Bronchus fibroblast of lung (primary cell): Measurements from ENCODE around the gene CLEC4C. TPM values are rescaled to one million over a fixed set of nuclear protein-coding genes. Genes with fewer than 3 reads are reported as not detected.

Experiments used
- total RNA-seq: library from RNA; depleted of rRNA; stranded (reverse); fragments of >200 nt; gene quantifications from 2 replicates; pipeline ENCODE4 v1.2.3, GENCODE V29; 2015

Gene CLEC4C, protein sequence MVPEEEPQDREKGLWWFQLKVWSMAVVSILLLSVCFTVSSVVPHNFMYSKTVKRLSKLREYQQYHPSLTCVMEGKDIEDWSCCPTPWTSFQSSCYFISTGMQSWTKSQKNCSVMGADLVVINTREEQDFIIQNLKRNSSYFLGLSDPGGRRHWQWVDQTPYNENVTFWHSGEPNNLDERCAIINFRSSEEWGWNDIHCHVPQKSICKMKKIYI
- total RNA-seq: not detected in 2 replicates

DNA sequence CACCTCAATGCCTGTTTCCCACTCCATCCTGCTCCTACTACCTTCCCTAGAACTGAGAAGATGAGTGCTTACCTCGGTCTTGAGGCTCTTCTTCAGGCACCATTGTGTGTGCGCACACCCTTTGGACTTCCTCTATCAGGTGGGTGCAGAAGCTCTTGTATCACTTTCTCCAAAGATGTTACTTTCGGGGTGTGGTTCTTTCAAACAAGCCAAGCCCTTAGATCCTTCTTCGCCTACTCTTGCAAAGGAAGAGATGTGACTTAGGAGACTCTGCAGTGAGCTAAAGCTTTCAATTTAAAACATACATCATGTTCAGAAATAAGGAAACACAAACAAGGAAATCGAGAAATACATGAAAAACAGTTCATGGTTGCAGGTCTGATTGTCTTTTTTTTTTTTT lies at the start of gene CLEC4C:
TSS of gene CLEC4C (minus strand) at position 130 of the 400 bp plus-strand sequence. CDS start at position 103, 27 bp downstream.

DNA sequence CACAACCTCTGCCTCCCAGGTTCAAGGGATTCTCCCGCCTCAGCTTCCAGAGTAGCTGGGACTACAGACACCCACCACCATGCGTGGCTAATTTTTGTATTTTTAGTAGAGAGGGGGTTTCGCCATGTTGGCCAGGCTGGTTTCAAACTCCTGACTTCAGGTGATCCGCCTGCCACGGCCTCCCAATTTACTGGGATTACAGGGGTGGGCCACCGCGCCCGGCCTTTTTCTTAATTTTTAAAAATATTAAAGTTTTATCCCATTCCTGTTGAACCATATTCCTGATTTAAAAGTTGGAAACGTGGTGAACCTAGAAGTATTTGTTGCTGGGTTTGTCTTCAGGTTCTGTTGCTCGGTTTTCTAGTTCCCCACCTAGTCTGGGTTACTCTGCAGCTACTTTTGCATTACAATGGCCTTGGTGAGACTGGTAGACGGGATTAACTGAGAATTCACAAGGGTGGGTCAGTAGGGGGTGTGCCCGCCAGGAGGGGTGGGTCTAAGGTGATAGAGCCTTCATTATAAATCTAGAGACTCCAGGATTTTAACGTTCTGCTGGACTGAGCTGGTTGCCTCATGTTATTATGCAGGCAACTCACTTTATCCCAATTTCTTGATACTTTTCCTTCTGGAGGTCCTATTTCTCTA lies 41.8 kb upstream of the CLEC4C start, which contains the start of gene NANOG:
TSS of gene NANOG (plus strand) at position 519 of the 645 bp plus-strand sequence. CDS start 213 bp downstream, outside the sequence.

DNA sequence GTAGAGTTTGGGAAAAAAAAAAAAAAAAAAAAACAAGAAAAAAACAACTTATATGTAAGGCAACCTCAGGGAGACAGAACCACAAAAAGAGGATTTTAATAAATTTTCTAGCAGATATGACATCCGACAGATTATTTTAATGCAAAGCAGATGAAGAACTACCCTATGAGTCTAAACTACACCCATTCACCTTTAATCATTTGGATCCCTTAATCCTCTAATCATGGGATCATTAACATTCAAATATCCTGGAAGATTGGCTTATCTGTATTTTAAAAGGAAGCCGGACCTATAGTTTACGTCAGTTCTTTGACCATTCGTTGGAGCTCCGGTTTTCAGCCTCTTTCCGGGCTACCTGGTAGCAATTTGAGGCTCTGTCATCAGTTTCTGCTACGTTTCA lies 36.0 kb downstream of the CLEC4C start, which contains the start of gene DPPA3:
TSS of gene DPPA3 (plus strand) at position 301 of the 400 bp plus-strand sequence. CDS start 138 bp downstream, outside the sequence.

DNA sequence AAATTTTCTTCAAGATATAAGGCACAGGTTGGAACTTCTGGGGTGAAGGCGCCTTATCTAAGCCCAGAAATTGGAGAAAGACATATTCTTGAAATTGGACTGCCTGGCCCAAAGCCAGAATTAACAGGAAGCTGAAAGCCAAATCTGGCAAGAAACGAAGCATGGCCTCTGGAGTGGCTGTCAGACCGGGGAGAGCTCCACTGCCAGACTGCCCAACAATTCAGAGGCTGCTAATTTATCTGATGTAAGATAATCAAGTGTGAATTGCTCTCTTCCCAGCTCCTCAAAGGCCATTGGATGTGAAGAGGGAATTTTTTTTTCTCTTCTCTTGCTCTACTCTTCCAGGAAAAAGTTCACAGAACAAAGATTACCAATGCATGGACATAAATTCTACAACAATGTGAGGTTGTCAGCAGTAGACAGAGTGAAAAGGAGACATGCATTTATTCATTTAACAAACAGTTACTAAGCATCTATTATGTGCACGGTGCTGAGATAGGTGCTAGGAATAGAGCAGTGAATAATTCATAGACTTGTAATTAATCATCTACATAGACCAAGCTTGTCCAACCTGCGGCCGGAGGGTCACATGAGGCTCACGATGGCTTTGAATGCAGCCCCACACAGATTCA lies 51.5 kb downstream of the CLEC4C start, which contains the start of gene GDF3:
TSS of gene GDF3 (minus strand) at position 210 of the 632 bp plus-strand sequence. CDS start at position 163, 47 bp downstream.

Other genes with a start within 250 kb of the CLEC4C start
- not detected in 2 replicates for gene CD163, start 243.6 kb downstream of the CLEC4C start, total RNA-seq
- gene APOBEC1, start 81.5 kb downstream of the CLEC4C start, total RNA-seq: not detected in 2 replicates
- not detected in 2 replicates for gene GDF3, start 51.6 kb downstream of the CLEC4C start, total RNA-seq
- not detected in 2 replicates for gene DPPA3, start 35.9 kb downstream of the CLEC4C start, total RNA-seq
- not detected in 2 replicates for gene NANOGNB, start 17.8 kb upstream of the CLEC4C start, total RNA-seq
- gene NANOG, start 42.0 kb upstream of the CLEC4C start, total RNA-seq: under 0.01 TPM in 1 of 2 replicates, not detected in the other
- gene SLC2A14, start 125.5 kb upstream of the CLEC4C start, total RNA-seq: not detected in 2 replicates
- gene SLC2A3, start 188.8 kb upstream of the CLEC4C start, total RNA-seq: 22.4 and 30.3 TPM in 2 replicates